ENCODE results near the gene CNKSR3.

The CNKSR3 gene

DNA sequence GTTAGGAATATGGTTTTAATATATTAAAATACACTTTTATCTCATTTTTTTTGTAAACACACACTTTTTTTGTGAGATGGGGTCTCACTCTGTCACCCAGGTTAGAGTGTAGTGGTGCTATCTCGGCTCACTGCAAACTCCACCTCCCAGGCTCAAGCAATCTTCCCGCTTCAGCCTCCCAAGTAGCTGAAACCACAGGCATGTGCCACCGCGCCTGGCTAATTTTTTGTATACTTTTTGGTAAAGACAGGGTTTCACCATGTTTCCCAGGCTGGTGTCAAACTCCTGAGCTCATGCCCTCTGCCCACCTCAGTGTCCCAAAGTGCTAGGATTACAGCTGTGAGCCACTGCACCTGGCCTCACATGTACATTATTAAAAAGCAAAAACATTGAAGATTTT, 164.7 kb downstream of the CNKSR3 start:
- H3K4me3 ChIP-seq = no peak overlapping the region
- H3K4me1 ChIP-seq = peaks cover 48% of the 10 kb centered on the region
- H3K27me3 ChIP-seq (ENCODE audit: low read depth) = no peaks in the 10 kb centered on the region
- in situ Hi-C loops (cut with MboI; ENCODE audit: low sequenced_read_pairs) = no loop called here
- H3K36me3 ChIP-seq (replicated peaks) = no peaks in the 10 kb centered on the region
- H3K9me3 ChIP-seq = no peaks in the 10 kb centered on the region
- no peak for DNase-seq (ENCODE audit: low spot score in 2 of 2)

GRCh38 chr6:154343473-154344308, 166.8 kb downstream of the CNKSR3 start:
- peak; percentile 94 for DNase-seq (ENCODE audit: low spot score in 2 of 2)
- Histone ChIP-seq H3K4me1 (peaks cover 34% of the 10 kb centered on the region), H3K27me3 (ENCODE audit: low read depth) (no peaks in the 10 kb centered on the region), H3K36me3 (replicated peaks) (no peaks in the 10 kb centered on the region), H3K9me3 (no peaks in the 10 kb centered on the region), H3K4me3 (peak overlapping the region; percentile 35)
- in situ Hi-C loops (cut with MboI; ENCODE audit: low sequenced_read_pairs) = no loop called here

GRCh38 chr6:154341871-154342270, 168.6 kb downstream of the CNKSR3 start:
- in situ Hi-C loops (cut with MboI; ENCODE audit: low sequenced_read_pairs) = no loop called here
- Histone ChIP-seq H3K36me3 (replicated peaks) (no peaks in the 10 kb centered on the region), H3K4me1 (peaks cover 34% of the 10 kb centered on the region), H3K4me3 (peak overlapping the region; percentile 35), H3K27me3 (ENCODE audit: low read depth) (no peaks in the 10 kb centered on the region), H3K9me3 (no peaks in the 10 kb centered on the region)
- peak; percentile 76 to 85 for DNase-seq (ENCODE audit: low spot score in 2 of 2)

GRCh38 chr6:154341336-154341735, 169.1 kb downstream of the CNKSR3 start:
- Histone ChIP-seq H3K36me3 (replicated peaks) (no peaks in the 10 kb centered on the region), H3K27me3 (ENCODE audit: low read depth) (no peaks in the 10 kb centered on the region), H3K9me3 (no peaks in the 10 kb centered on the region), H3K4me3 (peak overlapping the region; percentile 3; the same call in 1 of the 2 replicates), H3K4me1 (peaks cover 34% of the 10 kb centered on the region)
- in situ Hi-C loops (cut with MboI; ENCODE audit: low sequenced_read_pairs) = no loop called here
- DNase-seq (ENCODE audit: low spot score in 2 of 2) = peak; percentile 54 to 90

All from HAP-1 (cell line).